Muscle layer of duodenum (tissue), 2 donors: ENCODE data around the gene FRMD4B.
"Not testable (repeated sequence)": the region's sequence is repeated elsewhere in the genome, so short reads cannot be mapped to it uniquely, and the experiment has no call there.

Source experiments
- H3K27ac ChIP-seq: one replicate; pipeline ENCODE4 v1.7.0; 2013; ENCODE audit warnings: mild to moderate bottlenecking, low read length
- H3K27me3 ChIP-seq: one replicate; pipeline ENCODE4 v1.7.0; 2013; ENCODE audit warnings: low read depth, mild to moderate bottlenecking, control low read depth, low read length
- H3K36me3 ChIP-seq, 2 donors: one replicate each; pipeline ENCODE4 v1.7.0; 2013; ENCODE audit warnings: low read length in 2 of 2, control low read depth in 1 of 2, mild to moderate bottlenecking in 1 of 2; ENCODE audit not compliant: insufficient read depth in 2 of 2, control insufficient read depth in 1 of 2
- H3K4me1 ChIP-seq, 2 donors: one replicate each; pipeline ENCODE4 v1.7.0; 2013; ENCODE audit warnings: low read length in 2 of 2, mild to moderate bottlenecking in 2 of 2, control low read depth in 1 of 2, moderate library complexity in 1 of 2; ENCODE audit not compliant: insufficient read depth in 2 of 2, control insufficient read depth in 1 of 2
- H3K4me3 ChIP-seq, 2 donors: one replicate each; pipeline ENCODE4 v1.7.0; 2013; ENCODE audit warnings: low read length in 2 of 2, low read depth in 1 of 2, mild to moderate bottlenecking in 1 of 2
- H3K9me3 ChIP-seq, 2 donors: one replicate each; pipeline ENCODE4 v1.7.0; 2013; ENCODE audit warnings: low read length in 2 of 2, control low read depth in 1 of 2, mild to moderate bottlenecking in 1 of 2; ENCODE audit not compliant: control insufficient read depth in 1 of 2
- donor health status: healthy.

FRMD4B gene

GRCh38 chr3:69296995-69297394 lies 88.9 kb downstream of the FRMD4B start:
- Histone ChIP-seq H3K27ac (no peak overlapping the region), H3K9me3 (no peaks in the 10 kb centered on the region), H3K4me3 (no peak overlapping the region), H3K27me3 (no peaks in the 10 kb centered on the region), H3K36me3 (no peaks in the 10 kb centered on the region), H3K4me1 (peaks cover 0 to 11% of the 10 kb centered on the region in 2 donors)

- peaks cover 0 to 11% of the 10 kb centered on the region in 2 donors for H3K4me1 ChIP-seq
- no peaks in the 10 kb centered on the region for H3K9me3 ChIP-seq
- H3K36me3 ChIP-seq: no peaks in the 10 kb centered on the region
- H3K27me3 ChIP-seq: no peaks in the 10 kb centered on the region
- H3K4me3 ChIP-seq: no peak overlapping the region
- H3K27ac ChIP-seq: no peak overlapping the region
Observed at GRCh38 chr3:69294014-69294766, 91.7 kb downstream of the FRMD4B start.

- H3K27me3 ChIP-seq: no peaks in the 10 kb centered on the region
- H3K4me1 ChIP-seq: peaks cover 0 to 11% of the 10 kb centered on the region in 2 donors
- no peak overlapping the region for H3K4me3 ChIP-seq
- H3K36me3 ChIP-seq: no peaks in the 10 kb centered on the region
- no peaks in the 10 kb centered on the region for H3K9me3 ChIP-seq
- no peak overlapping the region for H3K27ac ChIP-seq
Observed at GRCh38 chr3:69292959-69293574, 92.8 kb downstream of the FRMD4B start.

GRCh38 chr3:69292185-69292584 lies 93.7 kb downstream of the FRMD4B start:
- peaks cover 0 to 11% of the 10 kb centered on the region in 2 donors for H3K4me1 ChIP-seq
- no peaks in the 10 kb centered on the region for H3K9me3 ChIP-seq
- no peak overlapping the region for H3K27ac ChIP-seq
- H3K27me3 ChIP-seq: no peaks in the 10 kb centered on the region
- H3K36me3 ChIP-seq: no peaks in the 10 kb centered on the region
- no peak overlapping the region for H3K4me3 ChIP-seq

- H3K4me1 ChIP-seq: peaks cover 0 to 11% of the 10 kb centered on the region in 2 donors
- H3K9me3 ChIP-seq: no peaks in the 10 kb centered on the region
- no peaks in the 10 kb centered on the region for H3K36me3 ChIP-seq
- H3K4me3 ChIP-seq: no peak overlapping the region
- no peaks in the 10 kb centered on the region for H3K27me3 ChIP-seq
- no peak overlapping the region for H3K27ac ChIP-seq
Observed at GRCh38 chr3:69290430-69290829, 95.5 kb downstream of the FRMD4B start.

GRCh38 chr3:69290006-69290405 lies 95.9 kb downstream of the FRMD4B start:
- Histone ChIP-seq H3K36me3 (no peaks in the 10 kb centered on the region), H3K27ac (no peak overlapping the region), H3K4me3 (no peak overlapping the region), H3K27me3 (no peaks in the 10 kb centered on the region), H3K9me3 (no peaks in the 10 kb centered on the region), H3K4me1 (peaks cover 0 to 11% of the 10 kb centered on the region in 2 donors)

- H3K4me1 ChIP-seq: no peaks in the 10 kb centered on the region
- H3K27ac ChIP-seq: no peak overlapping the region
- no peak overlapping the region for H3K4me3 ChIP-seq
- no peaks in the 10 kb centered on the region for H3K36me3 ChIP-seq
- no peaks in the 10 kb centered on the region for H3K27me3 ChIP-seq
- no peaks in the 10 kb centered on the region for H3K9me3 ChIP-seq
Observed at GRCh38 chr3:69288161-69288895, 97.6 kb downstream of the FRMD4B start.

GRCh38 chr3:69283913-69284611 lies 101.8 kb downstream of the FRMD4B start:
- H3K9me3 ChIP-seq: no peaks in the 10 kb centered on the region
- no peaks in the 10 kb centered on the region for H3K4me1 ChIP-seq
- no peak overlapping the region for H3K4me3 ChIP-seq
- no peak overlapping the region for H3K27ac ChIP-seq
- no peaks in the 10 kb centered on the region for H3K27me3 ChIP-seq
- H3K36me3 ChIP-seq: no peaks in the 10 kb centered on the region

GRCh38 chr3:69283496-69283895 lies 102.4 kb downstream of the FRMD4B start:
- H3K27me3 ChIP-seq: no peaks in the 10 kb centered on the region
- no peak overlapping the region for H3K4me3 ChIP-seq
- H3K27ac ChIP-seq: no peak overlapping the region

GRCh38 chr3:69282181-69282580 lies 103.7 kb downstream of the FRMD4B start:
- H3K27me3 ChIP-seq: no peaks in the 10 kb centered on the region
- no peaks in the 10 kb centered on the region for H3K4me1 ChIP-seq
- no peaks in the 10 kb centered on the region for H3K36me3 ChIP-seq
- no peak overlapping the region for H3K27ac ChIP-seq
- no peak overlapping the region for H3K4me3 ChIP-seq
- H3K9me3 ChIP-seq: no peaks in the 10 kb centered on the region

More at GRCh38 chr3:69283496-69283895, 102.4 kb downstream of the FRMD4B start:
- H3K4me1 ChIP-seq: no peaks in the 10 kb centered on the region
- no peaks in the 10 kb centered on the region for H3K9me3 ChIP-seq
- no peaks in the 10 kb centered on the region for H3K36me3 ChIP-seq

- not testable (repeated sequence) for H3K4me3 ChIP-seq, H3K9me3 ChIP-seq, H3K4me1 ChIP-seq, H3K27me3 ChIP-seq, H3K27ac ChIP-seq, H3K36me3 ChIP-seq
Observed at GRCh38 chr3:69277403-69277802, 108.5 kb downstream of the FRMD4B start.
